ENCODE results near the gene CAMSAP2. TPM values are rescaled to one million over a fixed set of nuclear protein-coding genes. Genes with fewer than 3 reads are reported as not detected.

CAMSAP2 gene
- total RNA-seq, 2 donors from 2014 or later, result 8.8 to 19.1 TPM

- no peak overlapping the region for H3K4me3 ChIP-seq
- no peaks in the 10 kb centered on the region for H3K4me1 ChIP-seq
- DNase-seq, result no peak
- WGBS, 2 donors, result 34 to 38% methylated on average over 5 of the region's 5 CpGs
- TF ChIP-seq CTCF (IDR thresholded peaks at IDR 0.05) (no peak), POLR2A (IDR thresholded peaks at IDR 0.05) (no peak)
- intact Hi-C loops (cut with DNase I), result no loop called here
- H3K9me3 ChIP-seq, result no peaks in the 10 kb centered on the region
- no peak for ATAC-seq
- no peaks in the 10 kb centered on the region for H3K36me3 ChIP-seq (replicated peaks in 1 of 2; ENCODE audit: insufficient read depth in 1 of 2, low read depth in 2 of 2)
- no peak overlapping the region for H3K27ac ChIP-seq
- H3K27me3 ChIP-seq, result no peaks in the 10 kb centered on the region
These were observed 127.8 kb downstream of the CAMSAP2 start for GRCh38 chr1:200866521-200866920.

GRCh38 chr1:200867018-200867811 is 128.5 kb downstream of the CAMSAP2 start:
- Histone ChIP-seq H3K4me1 (no peaks in the 10 kb centered on the region), H3K36me3 (replicated peaks in 1 of 2; ENCODE audit: insufficient read depth in 1 of 2, low read depth in 2 of 2) (no peaks in the 10 kb centered on the region), H3K27ac (no peak overlapping the region), H3K27me3 (no peaks in the 10 kb centered on the region), H3K9me3 (no peaks in the 10 kb centered on the region), H3K4me3 (no peak overlapping the region)
- intact Hi-C loops (cut with DNase I), result no loop called here
- 49 to 50% methylated on average over 11 of the region's 11 CpGs for WGBS, 2 donors
- DNase-seq, result no peak
- TF ChIP-seq CTCF (IDR thresholded peaks at IDR 0.05) (no peak), POLR2A (IDR thresholded peaks at IDR 0.05) (no peak)
- no peak for ATAC-seq

GRCh38 chr1:200869376-200869752 is 130.7 kb downstream of the CAMSAP2 start:
- TF ChIP-seq CTCF (IDR thresholded peaks at IDR 0.05), result no peak
- TF ChIP-seq POLR2A (IDR thresholded peaks at IDR 0.05), result no peak
- intact Hi-C loops (cut with DNase I), result no loop called here
- DNase-seq (no peak), ATAC-seq (no peak)
- Histone ChIP-seq H3K4me1 (peaks cover 12% of the 10 kb centered on the region), H3K36me3 (replicated peaks in 1 of 2; ENCODE audit: insufficient read depth in 1 of 2, low read depth in 2 of 2) (no peaks in the 10 kb centered on the region), H3K27ac (no peak overlapping the region), H3K9me3 (no peaks in the 10 kb centered on the region), H3K4me3 (no peak overlapping the region), H3K27me3 (peaks cover 0 to 13% of the 10 kb centered on the region in 2 donors)
- 77 to 88% methylated on average over 5 of the region's 5 CpGs for WGBS, 2 donors

- H3K27ac ChIP-seq, result no peak overlapping the region
- TF ChIP-seq POLR2A (IDR thresholded peaks at IDR 0.05) (no peak), CTCF (IDR thresholded peaks at IDR 0.05) (no peak)
- H3K9me3 ChIP-seq, result no peaks in the 10 kb centered on the region
- peaks cover 12% of the 10 kb centered on the region for H3K4me1 ChIP-seq
- WGBS, 2 donors, result 76 to 88% methylated on average over 9 of the region's 9 CpGs
- ATAC-seq (no peak), DNase-seq (no peak)
- intact Hi-C loops (cut with DNase I), result no loop called here
- peaks cover 0 to 15% of the 10 kb centered on the region in 2 donors for H3K27me3 ChIP-seq
- no peak overlapping the region for H3K4me3 ChIP-seq
- H3K36me3 ChIP-seq (replicated peaks in 1 of 2; ENCODE audit: insufficient read depth in 1 of 2, low read depth in 2 of 2), result no peaks in the 10 kb centered on the region
These were observed 131.2 kb downstream of the CAMSAP2 start for GRCh38 chr1:200869753-200870391.
